GM18507 (cell line): ENCODE results near the gene DHRS3.
"Not testable (repeated sequence)": the region's sequence is repeated elsewhere in the genome, so short reads cannot be mapped to it uniquely, and the experiment has no call there.

Source experiments
- DNase-seq: peaks from one replicate; pipeline ENCODE4 v3.0.0; 2011; ENCODE audit warnings: low read depth; ENCODE audit not compliant: insufficient read length; ENCODE audit errors: extremely low spot score
- FAIRE-seq: peaks from 2 replicates; lab custom pipeline; 2011; peaks lifted over from hg19 to GRCh38; lab: Jason Lieb, UNC

Gene DHRS3

DNA sequence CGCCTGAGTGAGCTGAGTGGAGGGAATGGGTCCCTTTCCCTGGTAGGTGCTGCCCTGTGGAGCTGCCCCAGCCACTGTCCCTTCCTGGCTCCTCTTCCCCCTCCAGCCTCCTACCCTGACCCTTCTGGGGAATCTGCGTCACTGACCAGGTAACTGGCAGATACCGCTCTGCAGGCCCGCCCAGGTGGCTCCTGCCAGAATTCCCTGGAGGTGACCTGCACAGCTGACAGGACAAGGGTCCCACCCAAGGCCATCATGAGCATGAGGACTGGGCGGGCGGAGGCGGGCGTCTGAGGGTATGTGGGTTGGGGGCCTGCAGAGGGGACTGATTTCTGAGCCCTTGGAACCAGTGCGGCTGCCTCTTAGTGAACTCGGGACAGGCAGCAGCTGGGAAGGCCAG is 32.5 kb downstream of the DHRS3 start:
- DNase-seq = no peak
- no peak for FAIRE-seq

DNA sequence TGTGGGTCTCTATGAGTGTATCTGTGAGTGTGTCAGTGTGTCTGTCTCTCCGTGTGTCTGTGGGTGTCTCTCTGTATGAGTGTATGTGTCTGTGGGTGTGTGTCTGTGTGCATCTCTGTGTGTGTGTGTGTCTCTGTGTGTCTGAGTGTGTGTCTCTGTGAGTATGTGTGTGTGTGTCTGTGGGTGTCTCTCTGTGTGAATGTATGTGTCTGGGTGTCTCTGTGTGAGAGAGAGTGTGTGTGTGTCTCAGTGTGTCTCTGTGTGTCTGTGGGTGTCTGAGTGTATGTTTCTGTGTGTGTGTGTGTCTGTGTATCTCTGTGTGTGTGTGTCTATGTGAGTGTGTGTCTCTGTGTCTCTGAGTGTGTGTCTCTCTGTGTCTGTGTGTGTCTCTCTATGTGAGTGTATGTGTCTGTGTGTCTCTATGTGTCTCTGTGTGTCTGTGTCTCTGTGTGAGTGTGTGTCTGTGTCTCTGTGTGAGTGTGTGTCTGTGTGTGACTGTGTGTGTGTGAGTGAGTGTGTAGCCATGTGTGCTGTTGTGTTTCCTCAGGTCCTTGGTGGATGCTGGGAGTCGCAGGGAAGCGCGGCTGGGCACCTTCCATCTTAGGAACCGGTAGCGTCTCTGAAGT is 33.0 kb downstream of the DHRS3 start:
- DNase-seq (no peak), FAIRE-seq (no peak)

DNA sequence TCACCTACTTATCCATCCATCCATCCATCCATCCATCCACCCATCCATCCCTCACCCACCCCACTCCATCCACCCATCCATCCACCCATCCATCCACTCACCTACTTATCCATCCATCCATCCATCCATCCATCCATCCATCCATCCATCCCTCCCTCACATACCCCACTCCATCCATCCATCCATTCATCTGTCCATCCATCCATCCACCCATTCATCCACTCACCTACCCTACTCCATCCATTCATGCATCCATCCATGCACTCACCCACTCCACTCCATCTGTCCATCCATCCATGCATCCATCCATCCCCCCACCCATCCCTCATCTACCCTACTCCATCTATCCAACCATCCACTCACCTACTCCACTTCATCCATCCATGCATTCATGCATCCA is 34.5 kb downstream of the DHRS3 start:
- no peak for FAIRE-seq
- DNase-seq = no peak

DNA sequence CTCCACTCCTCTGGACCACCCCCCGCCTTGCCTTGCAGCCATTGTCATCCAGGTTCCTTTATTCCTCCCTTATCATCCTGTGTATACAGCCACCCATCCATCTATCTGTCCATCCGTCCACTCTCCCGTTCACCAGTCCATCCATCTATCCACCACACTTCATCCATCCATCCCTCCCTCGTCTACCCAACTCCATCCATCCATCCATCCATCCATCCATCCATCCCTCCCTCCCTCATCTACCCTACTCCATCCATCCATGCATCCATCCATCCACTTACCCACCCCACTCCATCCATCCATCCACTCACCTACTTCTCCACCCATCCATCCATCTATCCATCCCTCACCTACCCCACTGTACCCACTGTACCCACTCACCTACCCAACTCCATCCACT is 35.4 kb downstream of the DHRS3 start:
- FAIRE-seq = no peak
- DNase-seq = no peak

DNA sequence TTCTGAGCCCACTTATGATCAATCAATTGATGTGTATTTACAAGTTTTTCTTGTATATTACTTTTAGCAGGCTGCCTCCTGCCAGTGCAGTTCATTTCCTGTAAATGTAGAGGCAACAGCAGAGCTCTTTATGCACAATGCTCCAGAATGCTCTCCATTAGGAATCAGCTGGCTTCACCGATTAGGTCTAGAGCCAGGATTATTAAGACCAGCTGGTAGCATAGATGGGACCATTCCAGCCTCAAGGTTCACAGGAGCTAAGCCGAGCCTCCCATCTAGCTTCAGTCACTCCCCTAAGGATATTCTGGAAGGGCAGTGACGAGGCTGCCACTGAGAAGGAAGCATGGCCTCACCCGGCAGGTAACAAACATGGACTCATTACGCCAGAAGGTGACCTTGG is 36.8 kb downstream of the DHRS3 start:
- DNase-seq (no peak), FAIRE-seq (no peak)

DNA sequence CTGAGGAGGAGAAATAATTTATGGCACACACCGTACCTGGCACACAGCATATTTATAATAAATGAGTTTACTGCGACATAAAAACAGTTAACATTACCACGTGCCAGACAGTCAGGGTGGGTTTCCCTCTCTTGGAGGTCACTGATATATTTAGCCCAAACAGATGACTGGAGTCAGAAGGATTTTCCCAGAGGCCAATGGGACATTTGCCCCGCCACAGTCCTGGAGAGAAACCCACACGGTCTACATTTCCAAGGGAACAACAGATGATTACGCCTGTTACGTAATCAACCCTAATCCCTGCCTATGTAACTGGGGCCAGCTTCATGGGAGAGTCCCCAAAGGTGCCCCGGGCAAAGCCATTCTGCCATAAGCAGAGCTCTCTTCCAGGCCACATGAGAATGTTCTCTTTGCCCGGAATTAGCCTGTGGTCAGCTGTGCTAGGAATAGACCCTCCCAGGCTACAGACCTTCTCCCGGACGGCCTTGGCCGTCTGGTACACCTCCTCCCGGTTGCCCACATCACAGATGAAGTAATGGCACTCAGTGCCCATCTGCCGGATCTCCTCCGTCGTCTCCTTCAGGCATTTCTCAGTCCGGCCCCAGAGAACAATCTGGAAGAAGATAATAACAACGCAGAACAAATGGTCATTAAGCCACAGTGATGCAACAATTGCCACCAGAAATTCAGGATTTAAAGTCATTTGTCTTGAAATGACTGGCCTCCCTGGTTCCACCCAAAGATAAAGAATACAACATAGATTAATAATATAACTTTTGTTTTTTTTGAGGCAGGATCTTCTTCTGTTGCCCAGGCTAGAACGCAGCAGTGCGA is 37.7 kb downstream of the DHRS3 start:
- DNase-seq (no peak), FAIRE-seq (no peak)

DNA sequence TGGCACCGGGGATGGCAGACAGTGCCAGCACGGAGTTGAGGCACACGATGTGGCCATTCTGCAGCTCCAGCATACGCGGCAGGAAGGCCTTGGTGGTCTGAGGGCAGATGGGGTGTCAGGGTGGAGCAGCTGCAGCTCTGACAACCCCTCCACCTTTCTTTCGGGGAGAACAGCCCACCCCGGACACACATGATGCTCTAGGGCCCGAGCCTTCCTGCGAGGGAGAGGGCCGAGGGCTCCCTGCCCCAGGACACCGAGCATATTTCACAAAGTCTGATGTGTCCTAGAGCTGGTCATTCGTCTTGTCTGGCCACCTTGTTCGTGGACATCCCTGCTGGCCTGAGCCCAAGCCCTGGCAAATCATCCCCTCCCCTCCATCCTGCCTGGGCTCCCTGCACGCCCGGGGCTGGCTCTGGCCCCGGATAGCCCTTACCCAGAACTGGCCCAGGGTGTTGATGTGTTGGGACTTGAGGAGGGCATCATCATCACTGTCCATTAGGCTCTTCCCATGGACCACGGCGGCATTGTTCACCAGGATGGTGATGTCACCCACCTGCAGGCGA is 39.1 kb downstream of the DHRS3 start:
- FAIRE-seq (no peak), DNase-seq (no peak)

DNA sequence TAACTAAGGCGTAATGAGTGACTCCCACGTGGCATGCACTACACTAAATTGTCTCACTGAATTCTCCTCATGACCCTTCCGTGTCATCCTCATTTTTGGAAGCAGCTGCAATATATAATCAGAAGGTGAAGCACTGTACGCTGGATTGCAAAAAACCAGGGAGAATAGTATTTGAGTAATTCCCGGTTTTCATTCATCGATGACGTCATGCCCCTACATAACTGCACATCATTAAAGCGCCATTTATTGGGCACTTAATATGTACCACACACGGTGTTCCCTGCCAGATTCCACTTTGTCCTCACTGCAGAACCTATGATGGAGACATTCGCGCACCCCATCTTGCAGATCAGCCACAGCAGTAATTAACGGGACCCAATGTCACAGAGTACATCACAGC is 41.0 kb downstream of the DHRS3 start:
- DNase-seq = no peak
- FAIRE-seq = no peak

DNA sequence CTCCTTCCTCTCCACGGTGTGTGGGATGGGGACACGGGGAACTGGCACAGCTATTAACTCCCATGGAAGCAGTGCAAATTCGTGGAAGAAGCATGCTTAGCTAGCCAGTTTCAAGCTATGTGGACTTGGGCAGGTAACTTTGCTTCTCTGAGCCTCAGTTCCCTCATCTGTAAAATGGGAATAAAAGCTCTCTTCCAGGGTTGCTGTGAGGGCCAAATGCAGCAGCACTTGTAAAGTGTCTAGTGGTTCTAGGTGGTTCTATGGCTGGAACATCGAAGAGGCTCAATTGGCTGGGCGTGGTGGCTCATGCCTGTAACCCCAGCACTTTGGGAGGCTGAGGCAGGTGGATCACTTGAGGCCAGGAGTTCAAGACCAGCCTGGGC is 43.3 kb downstream of the DHRS3 start:
- FAIRE-seq = no peak

DNA sequence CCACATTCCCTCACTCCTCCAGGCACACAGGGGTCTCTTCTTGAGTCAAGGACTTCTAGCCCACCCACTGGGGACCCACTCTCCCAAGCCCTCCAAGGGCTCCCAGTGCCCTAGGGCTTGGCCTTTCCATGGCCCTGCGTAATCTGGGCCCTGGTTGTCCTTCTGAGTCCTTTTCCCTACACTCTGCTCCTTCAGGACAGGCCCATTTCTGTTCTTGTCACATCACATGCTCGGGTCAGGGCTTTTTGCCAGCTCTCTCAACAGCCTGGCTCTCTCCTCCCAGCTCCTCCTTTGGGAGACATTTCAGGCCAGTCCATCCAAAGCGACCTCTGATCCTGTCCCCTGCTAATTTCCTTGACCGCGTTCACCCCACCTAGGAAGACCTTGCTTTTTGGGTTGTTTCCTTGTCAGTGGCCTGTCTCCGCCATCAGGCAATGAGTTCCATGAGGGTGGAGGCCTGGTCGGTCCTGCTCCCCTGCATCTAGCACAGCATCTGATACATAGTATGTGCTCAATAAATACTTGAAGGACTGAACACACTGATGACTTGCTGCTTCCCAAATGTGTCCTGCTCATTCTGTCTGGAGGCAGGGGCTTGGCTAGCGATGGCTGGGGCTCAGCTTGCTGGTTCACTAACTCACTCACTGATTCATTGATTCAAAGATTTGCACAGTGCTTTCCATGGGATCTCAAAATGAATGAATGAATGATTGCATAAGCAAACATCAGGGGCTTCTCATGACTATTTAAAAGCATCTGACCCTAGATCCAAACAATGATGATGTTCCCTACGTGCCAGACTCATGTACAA is 44.8 kb downstream of the DHRS3 start:
- DNase-seq (no peak), FAIRE-seq (no peak)

More for the DNA sequence above, 43.3 kb downstream of the DHRS3 start:
- DNase-seq = no peak

DNA sequence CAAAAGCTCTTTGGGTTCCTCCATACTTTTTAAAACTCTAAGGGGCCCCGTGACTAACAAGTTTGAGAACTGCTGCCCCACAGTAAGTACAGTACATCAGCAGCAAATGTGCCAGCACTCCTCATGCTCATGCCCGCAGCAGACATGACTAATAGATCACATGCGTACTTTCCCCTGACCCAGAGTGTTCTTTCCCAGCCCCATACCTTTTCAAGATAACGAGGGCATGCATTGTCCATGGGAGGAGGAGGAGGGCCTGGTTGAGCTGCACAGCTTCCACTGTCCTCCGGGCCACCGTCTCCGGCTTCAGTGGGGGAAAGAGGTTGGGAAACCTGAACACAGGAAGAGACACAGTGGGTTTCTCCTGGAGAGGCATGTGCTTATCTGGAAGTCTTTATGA is 45.5 kb downstream of the DHRS3 start:
- no peak for DNase-seq
- FAIRE-seq = no peak

DNA sequence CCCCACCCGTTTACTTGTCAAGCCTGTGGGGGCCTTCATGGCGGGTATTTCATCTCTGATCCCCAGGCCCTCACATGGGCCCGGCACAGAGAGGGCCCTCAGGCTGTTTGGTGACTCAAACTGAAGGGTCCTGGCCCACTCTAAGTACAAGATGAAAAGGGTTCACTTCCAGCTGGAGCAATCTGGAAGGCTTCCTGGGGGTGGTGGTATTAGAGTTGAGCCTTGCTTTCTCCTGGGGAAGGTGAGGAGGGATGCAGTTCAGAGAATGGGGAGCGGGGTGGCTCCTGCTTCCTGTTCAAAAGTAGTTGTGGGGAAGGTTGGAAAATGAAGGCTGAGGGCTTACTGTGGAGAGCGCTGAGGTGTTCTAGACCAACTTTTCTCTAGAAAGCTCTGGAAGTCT is 47.7 kb downstream of the DHRS3 start:
- DNase-seq (no peak), FAIRE-seq (no peak)

DNA sequence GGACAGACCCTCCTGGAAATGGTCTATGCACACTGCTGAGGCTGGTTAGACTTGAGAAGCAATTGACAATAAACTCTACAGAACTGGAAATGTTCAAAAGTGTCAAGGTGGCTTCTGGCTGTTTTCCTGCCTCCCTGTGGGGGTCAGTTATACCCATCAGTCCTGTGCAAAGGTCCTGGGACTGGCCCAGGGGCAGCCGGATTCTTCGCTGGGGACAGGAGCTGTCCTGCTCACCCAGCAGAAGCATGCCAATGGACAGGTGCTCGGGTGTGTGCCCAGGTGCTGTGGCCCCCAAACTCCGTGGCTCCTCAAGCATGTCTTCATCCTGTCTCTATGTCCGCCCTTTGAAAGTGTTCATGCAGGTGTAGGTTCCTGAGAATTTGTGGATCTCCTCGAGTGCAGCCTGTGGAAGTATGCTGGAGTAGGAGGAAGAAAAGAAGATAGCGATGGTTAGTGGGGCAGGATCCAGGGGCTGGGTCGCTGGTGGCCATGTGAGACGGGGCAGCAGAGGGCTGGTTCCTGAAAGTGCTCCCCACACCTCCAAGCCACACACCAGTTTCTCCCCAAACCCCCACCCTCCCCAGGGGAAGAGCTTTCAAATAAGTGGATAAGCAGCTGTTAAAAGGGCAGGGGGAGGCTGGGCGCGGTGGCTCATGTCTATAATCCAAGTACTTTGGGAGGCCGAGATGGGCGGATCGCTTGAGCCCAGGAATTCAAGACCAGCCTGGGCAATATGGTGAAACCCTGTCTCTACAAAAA is 49.8 kb downstream of the DHRS3 start:
- DNase-seq = no peak
- no peak for FAIRE-seq

DNA sequence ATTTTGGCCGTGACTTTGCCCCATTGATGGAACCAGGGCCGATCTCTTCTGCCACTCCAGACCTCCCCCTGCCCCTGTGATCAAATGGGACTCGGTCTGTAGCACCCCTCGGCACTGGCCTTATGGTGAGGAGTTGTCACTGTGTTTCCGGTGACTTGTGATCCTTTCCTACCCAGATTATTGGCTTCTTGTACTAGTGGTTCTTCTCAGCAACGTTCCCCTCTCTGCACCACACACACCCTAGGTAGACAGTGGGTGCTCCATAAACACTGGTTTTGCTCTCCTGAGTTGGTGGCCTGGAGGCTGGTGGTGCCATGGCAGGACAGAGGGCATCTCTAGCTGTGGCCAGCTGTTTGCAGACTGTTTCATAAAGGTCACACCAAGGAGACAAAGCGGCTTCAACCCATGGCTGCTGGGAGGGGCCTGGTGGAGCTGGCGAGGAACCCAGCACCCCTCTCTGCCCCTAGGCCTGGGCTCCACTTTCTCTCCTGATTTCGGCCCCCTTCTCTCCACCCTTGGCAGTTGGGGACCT is 50.7 kb downstream of the DHRS3 start:
- no peak for FAIRE-seq
- no peak for DNase-seq

DNA sequence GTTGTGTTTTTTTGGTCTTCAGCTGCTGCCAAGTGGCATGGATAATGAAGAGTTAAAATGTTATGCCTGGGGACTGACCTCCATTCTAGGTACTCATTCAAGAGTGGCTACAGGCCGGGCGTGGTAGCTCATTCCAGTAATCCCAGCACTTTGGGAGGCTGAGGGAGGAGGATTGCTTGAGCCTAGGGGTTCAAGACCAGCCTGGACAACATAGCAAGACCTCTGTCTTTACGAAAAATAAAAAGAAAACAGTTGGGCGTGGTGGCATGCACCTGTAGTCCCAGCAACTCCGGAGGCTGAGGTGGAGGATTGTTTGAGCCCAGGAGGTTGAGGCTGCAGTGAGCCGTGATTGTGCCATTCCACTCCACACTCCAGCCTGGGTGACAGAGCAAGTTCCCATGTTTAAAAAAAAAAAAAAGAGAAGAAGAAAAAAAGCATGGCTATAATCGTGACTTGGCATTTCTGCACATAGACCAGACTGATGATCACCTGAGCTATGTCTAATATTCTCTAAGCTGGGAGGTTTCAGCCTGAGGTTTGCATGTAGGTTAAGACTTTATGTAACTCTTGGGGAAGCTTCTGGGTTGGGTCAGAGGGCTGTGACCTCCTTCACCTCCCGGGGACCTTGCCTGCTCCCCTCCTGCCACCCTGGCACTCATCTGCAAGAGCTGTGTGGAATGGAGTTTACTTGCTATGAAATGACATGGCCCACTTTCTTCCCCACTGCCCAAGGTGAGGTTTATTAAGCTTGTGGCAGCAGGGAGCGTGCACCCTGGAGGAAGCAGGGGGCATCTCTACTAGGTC is 51.3 kb downstream of the DHRS3 start:
- FAIRE-seq (no peak), DNase-seq (no peak)

DNA sequence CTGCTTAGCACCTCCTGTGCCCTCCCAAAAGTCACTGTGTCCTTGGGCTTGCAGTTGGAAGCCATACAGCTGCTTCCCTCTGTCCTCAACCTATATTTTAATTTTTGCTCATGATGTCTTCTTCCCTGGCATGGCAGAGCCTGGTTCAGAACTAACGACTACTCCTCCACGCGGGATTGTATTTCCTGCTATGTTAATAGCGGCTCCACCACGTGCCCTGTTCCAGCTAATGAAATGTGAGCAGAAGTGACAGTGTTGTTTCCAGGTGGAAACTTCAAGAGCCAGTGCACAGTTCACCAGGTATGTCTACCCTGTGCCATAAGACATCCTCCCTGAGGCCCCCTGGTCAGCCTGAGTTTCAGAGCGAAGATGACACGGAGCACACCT is 52.1 kb downstream of the DHRS3 start:
- DNase-seq (no peak), FAIRE-seq (no peak)

DNA sequence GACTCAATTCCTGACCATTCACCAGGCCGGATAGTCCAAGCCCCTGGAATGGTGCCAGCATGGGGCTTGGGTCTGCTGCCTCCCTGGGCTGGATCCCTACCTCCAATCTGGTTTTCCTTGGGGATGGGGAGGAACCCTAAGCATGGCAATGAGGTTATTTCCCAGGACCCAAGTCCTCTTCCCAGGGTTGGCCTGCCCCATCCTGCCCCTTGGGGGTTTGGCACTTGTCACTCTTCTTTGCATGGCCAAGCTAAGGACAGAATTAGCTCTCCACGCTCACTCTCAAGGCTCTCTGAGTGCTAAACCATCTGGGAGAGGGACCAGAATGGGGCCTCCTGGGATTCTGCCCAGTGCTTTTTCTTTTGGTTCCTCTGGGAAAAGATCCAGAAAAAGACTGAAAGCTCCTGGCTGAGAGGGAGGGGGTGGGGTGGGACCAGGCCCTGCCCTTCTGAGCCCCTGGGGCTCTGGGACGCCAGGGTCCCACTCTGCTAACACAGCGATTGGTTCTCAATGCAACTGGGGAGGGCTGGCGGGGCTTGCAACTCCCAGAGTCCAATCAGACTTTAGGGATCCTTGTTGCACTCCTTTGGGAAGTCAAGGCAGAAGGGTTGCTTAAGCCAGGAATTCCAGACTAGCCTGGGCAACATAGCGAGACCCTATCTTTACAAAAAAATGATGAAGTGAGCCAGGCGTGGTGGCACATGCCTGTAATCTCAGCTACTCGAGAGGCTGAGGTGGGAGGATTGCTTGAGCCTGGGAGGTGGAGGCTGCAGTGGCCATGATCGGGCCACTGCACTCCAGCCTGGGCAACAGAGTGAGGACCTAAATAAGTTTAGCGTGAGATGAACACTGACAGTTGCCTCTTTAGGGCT is 52.7 kb downstream of the DHRS3 start:
- DNase-seq = no peak
- no peak for FAIRE-seq

DNA sequence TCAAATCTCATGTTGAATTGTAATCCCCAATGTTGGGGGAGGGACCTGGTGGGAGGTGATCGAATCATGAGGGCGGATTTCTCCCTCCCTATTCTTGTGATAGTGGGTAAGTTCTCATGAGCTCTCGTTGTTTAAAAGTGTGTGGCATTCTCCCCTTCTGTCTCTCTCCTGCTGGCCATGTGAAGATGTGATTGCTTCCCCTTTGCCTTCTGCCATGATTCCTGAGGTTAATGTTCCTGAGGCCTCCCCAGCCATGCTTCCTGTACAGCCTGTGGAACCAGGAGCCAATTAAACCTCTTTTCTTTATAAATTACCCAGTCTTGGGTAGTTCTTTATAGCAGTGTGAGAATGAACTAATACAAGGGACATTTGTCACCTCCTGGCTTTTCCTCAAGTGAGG is 53.8 kb downstream of the DHRS3 start:
- not testable (repeated sequence) for FAIRE-seq, DNase-seq
